ENCODE results near the gene ASB11.
A peak's percentile ranks its signal among the peaks of the same experiment; 100 is the strongest.

ASB11 gene, protein sequence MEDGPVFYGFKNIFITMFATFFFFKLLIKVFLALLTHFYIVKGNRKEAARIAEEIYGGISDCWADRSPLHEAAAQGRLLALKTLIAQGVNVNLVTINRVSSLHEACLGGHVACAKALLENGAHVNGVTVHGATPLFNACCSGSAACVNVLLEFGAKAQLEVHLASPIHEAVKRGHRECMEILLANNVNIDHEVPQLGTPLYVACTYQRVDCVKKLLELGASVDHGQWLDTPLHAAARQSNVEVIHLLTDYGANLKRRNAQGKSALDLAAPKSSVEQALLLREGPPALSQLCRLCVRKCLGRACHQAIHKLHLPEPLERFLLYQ

DNA sequence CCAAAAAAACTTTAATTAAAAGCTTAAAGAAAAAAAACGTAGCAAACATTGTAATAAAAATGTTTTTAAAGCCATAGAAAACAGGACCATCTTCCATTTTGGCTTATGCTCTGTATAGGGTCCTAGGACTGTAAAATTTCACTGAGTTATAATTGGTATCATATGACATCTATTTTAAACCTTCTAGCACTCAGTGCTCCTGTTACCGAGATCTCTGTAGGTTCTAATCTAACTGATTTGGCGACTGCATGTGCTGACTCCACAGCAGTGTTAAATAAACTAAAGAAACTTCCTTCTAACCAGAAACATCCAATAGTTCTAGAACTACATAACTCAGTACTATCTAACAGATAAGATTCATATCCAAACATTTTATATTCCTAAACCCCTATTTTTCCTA lies at the start of gene ASB11:
ASB11 (minus strand) TSS at position 132 of the 400 bp plus-strand sequence; CDS start at position 97, 35 bp downstream.
- TF ChIP-seq CTBP1 (IDR thresholded peaks at IDR 0.05; ENCODE audit: borderline replicate concordance) = no peak
- TF ChIP-seq ELF4 (IDR thresholded peaks at IDR 0.05) = no peak
- no peak for TF ChIP-seq FOXA1 (IDR thresholded peaks at IDR 0.05)
- TF ChIP-seq SUZ12 (IDR thresholded peaks at IDR 0.05) = no peak
- TF ChIP-seq, protein P1, sequence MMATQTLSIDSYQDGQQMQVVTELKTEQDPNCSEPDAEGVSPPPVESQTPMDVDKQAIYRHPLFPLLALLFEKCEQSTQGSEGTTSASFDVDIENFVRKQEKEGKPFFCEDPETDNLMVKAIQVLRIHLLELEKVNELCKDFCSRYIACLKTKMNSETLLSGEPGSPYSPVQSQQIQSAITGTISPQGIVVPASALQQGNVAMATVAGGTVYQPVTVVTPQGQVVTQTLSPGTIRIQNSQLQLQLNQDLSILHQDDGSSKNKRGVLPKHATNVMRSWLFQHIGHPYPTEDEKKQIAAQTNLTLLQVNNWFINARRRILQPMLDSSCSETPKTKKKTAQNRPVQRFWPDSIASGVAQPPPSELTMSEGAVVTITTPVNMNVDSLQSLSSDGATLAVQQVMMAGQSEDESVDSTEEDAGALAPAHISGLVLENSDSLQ (IDR thresholded peaks at IDR 0.05) = no peak
- no peak for TF ChIP-seq LEF1 (IDR thresholded peaks at IDR 0.05; ENCODE audit: borderline replicate concordance)
- no peak for TF ChIP-seq FOXM1 (IDR thresholded peaks at IDR 0.05; ENCODE audit: borderline replicate concordance)
- TF ChIP-seq SP1 (IDR thresholded peaks at IDR 0.05) = no peak
- TF ChIP-seq BHLHE40 (IDR thresholded peaks at IDR 0.05; ENCODE audit: borderline replicate concordance) = no peak
- no peak for TF ChIP-seq ZNF384 (IDR thresholded peaks at IDR 0.05)
- TF ChIP-seq ARNT (IDR thresholded peaks at IDR 0.05) = no peak
- no peak for TF ChIP-seq FOXK2 (IDR thresholded peaks at IDR 0.05)
- no peak for TF ChIP-seq TARDBP (IDR thresholded peaks at IDR 0.05)
- no peak for TF ChIP-seq HDGF (IDR thresholded peaks at IDR 0.05; ENCODE audit: borderline replicate concordance)
- TF ChIP-seq NFRKB (IDR thresholded peaks at IDR 0.05) = no peak
- DNase-seq (ENCODE audit: extremely low spot score) = no peak
- CTCF ChIA-PET = no interaction called here
- POLR2A ChIA-PET = no interaction called here

DNA sequence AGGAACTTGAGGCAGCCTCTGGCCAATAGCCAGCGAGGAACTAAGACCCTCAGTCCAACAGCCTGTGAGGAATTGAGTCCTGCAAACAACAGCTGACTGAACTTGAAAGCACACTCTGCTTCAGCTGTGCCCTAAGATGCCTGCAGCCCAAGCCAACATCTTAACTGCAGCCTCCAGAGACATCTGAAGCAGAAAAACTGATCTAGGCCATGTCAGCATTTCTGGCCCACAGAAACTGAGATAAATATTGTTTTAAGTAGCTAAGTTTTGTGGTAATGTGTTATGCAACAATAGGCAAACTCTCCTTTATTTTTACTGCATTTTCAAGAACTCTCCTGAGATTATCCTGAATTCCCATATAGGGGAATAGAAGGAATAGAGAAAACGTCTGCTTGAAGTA lies 44.3 kb upstream of the ASB11 start:
- ChIA-PET CTCF (interaction anchor here (0.5 kb wide), 1 partner anchor 399 kb away, joined by 4 read pairs; no protein-coding TSS in a partner anchor), POLR2A (no interaction called here)
- no peak for DNase-seq (ENCODE audit: extremely low spot score)
- TF ChIP-seq CTBP1 (IDR thresholded peaks at IDR 0.05; ENCODE audit: borderline replicate concordance) (no peak), L3MBTL2 (conservative IDR thresholded peaks at IDR 0.05) (no peak), FOXA1 (IDR thresholded peaks at IDR 0.05) (no peak), ELF4 (IDR thresholded peaks at IDR 0.05) (no peak), FOXM1 (IDR thresholded peaks at IDR 0.05; ENCODE audit: borderline replicate concordance) (no peak)
- TF ChIP-seq, protein P1 (IDR thresholded peaks at IDR 0.05) = no peak

DNA sequence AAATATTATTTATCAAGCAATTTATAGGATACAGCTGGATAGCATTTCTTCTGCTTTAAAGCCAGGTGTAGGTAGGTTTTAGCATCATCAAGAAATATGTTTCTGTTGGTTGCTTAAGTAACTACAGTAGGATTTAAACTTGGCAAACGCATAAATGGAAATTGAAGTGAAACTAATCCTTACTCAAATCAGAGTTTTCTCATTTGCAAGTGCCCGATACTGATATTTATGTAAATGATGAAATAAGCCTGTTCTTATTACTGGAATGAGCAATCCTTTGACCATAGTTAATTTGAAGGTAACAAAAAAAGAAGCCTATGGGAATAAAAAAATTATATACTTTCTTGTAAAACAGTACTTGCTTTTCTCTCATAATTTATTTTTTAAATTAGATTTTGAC lies 43.1 kb upstream of the ASB11 start:
- DNase-seq (ENCODE audit: extremely low spot score) = no peak
- ChIA-PET POLR2A (no interaction called here), CTCF (no interaction called here)
- TF ChIP-seq FOXK2 (IDR thresholded peaks at IDR 0.05) = no peak
- no peak for TF ChIP-seq HDGF (IDR thresholded peaks at IDR 0.05; ENCODE audit: borderline replicate concordance)
- TF ChIP-seq LEF1 (IDR thresholded peaks at IDR 0.05; ENCODE audit: borderline replicate concordance) = no peak
- TF ChIP-seq NFRKB (IDR thresholded peaks at IDR 0.05) = no peak
- no peak for TF ChIP-seq CTBP1 (IDR thresholded peaks at IDR 0.05; ENCODE audit: borderline replicate concordance)
- no peak for TF ChIP-seq BHLHE40 (IDR thresholded peaks at IDR 0.05; ENCODE audit: borderline replicate concordance)

DNA sequence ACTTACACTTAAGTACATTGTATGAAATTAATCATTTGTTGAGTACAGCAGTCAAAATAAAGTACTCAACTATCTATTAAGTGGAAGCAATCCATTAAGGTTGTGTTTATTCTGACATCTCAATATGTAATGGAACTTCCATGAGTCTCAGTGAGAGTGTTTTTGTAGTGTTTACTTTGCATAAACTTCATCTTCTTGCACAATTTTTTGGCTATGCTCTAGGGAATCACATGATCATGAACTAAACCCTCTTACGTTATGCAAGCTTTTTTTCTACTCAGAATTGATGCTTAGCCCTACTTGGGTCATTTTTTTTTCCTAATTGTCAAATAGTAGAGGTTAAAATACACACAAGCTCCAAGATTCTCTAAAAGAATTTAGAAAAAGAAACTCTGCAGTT lies 41.0 kb upstream of the ASB11 start:
- POLR2A ChIA-PET = no interaction called here
- TF ChIP-seq BHLHE40 (IDR thresholded peaks at IDR 0.05; ENCODE audit: borderline replicate concordance) (no peak), CTBP1 (IDR thresholded peaks at IDR 0.05; ENCODE audit: borderline replicate concordance) (no peak), SUZ12 (IDR thresholded peaks at IDR 0.05) (no peak), FOXK2 (IDR thresholded peaks at IDR 0.05) (no peak), HDGF (IDR thresholded peaks at IDR 0.05; ENCODE audit: borderline replicate concordance) (no peak), FOXM1 (IDR thresholded peaks at IDR 0.05; ENCODE audit: borderline replicate concordance) (no peak), SP1 (IDR thresholded peaks at IDR 0.05) (no peak), L3MBTL2 (conservative IDR thresholded peaks at IDR 0.05) (no peak)
- TF ChIP-seq, protein P1 (IDR thresholded peaks at IDR 0.05) = no peak

DNA sequence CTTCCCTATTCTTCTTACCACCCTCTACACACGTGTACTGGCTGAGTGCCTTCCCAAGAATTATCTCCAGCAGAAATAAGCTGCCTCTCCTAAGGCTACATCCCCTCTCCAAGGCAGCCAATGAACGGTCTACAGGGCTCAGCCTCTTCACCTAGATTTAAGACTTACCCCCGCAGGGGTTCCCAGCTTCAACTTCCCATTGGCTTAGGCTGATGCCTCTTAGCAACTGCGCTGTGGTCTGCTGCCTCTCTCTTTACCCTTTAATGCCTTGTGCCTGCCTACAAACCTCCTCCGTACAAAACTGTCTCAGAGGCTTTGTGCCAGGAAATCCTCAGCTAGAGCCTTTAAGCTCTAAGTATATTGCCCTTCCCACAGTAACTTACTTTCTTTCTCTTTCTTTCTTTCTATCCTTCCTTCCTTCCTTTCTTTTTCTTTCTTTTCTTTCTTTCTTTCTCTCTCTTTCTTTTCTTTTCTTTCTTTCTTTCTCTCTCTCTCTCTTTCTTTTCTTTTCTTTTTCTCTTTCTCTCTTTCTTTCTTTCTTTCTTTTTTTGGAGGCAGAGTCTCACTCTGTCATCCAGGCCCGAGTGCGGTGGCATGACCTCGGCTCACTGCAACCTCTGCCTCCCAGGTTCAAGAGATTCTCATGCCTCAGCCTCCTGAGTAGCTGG lies 35.0 kb upstream of the ASB11 start:
- no peak for DNase-seq (ENCODE audit: extremely low spot score)
- POLR2A ChIA-PET = no interaction called here
- no peak for TF ChIP-seq FOXA1 (IDR thresholded peaks at IDR 0.05)
- CTCF ChIA-PET = interaction anchor here (0.6 to 3.0 kb wide), 5 partner anchors 48 to 162 kb away, joined by 3 to 19 read pairs (median 4); no protein-coding TSS in a partner anchor

More for the DNA sequence above, 41.0 kb upstream of the ASB11 start:
- CTCF ChIA-PET = no interaction called here
- DNase-seq (ENCODE audit: extremely low spot score) = no peak

DNA sequence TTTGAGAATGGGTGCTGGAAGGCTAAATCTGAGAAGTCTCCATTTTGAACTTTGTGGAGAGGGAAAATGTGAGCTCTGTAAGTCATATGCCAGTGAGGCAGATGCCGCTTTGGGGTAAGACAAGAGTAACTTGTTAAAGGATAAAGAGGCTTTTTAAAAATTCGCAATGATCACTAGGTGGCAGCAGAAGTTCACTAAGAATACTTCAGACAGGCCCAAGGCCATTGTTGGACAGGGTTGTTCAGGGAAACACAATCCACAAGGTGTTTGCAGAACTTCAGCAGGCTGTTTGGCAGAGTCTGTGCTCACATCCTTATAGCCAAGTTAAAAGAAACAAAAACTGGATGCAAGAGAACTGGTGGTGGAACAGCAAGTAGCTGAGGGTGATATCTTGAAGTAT lies 33.6 kb upstream of the ASB11 start:
- POLR2A ChIA-PET = no interaction called here
- TF ChIP-seq ZNF384 (IDR thresholded peaks at IDR 0.05) (no peak), L3MBTL2 (conservative IDR thresholded peaks at IDR 0.05) (no peak), FOXA1 (IDR thresholded peaks at IDR 0.05) (no peak), FOXK2 (IDR thresholded peaks at IDR 0.05) (no peak), CTBP1 (IDR thresholded peaks at IDR 0.05; ENCODE audit: borderline replicate concordance) (no peak), TARDBP (IDR thresholded peaks at IDR 0.05) (no peak), ARNT (IDR thresholded peaks at IDR 0.05) (no peak), HDGF (IDR thresholded peaks at IDR 0.05; ENCODE audit: borderline replicate concordance) (no peak)
- TF ChIP-seq, protein P1 (IDR thresholded peaks at IDR 0.05) = no peak
- CTCF ChIA-PET = interaction anchor here (0.6 to 3.0 kb wide), 6 partner anchors 12 to 120 kb away, joined by 3 to 19 read pairs (median 4); no protein-coding TSS in a partner anchor
- peak; percentile 54 for DNase-seq (ENCODE audit: extremely low spot score)
